ENCODE results near the gene ARID1A.

Gene ARID1A

GRCh38 chr1:26775666-26776065 is 79.9 kb downstream of the ARID1A start:
- H3K79me2 ChIP-seq (ENCODE audit: insufficient read depth, low read length), result peaks cover 38% of the 10 kb centered on the region
- H3K4me3 ChIP-seq (ENCODE audit: low read depth in 1 of 2, low read length in 2 of 2), result no peak overlapping the region
- H4K20me1 ChIP-seq (ENCODE audit: insufficient read depth, low read length), result peaks cover 36% of the 10 kb centered on the region

GRCh38 chr1:26779098-26779668 is 83.4 kb downstream of the ARID1A start:
- Histone ChIP-seq H4K20me1 (ENCODE audit: insufficient read depth, low read length) (peaks cover 28% of the 10 kb centered on the region), H3K36me3 (ENCODE audit: insufficient read depth, low read length) (peaks cover 88% of the 10 kb centered on the region)

More at GRCh38 chr1:26775666-26776065, 79.9 kb downstream of the ARID1A start:
- H3K9me3 ChIP-seq (ENCODE audit: insufficient read depth, low read length, severe bottlenecking), result no peaks in the 10 kb centered on the region
- ATAC-seq (ENCODE audit: insufficient read depth, low read depth) (no peak), DNase-seq (no peak)
- no peak overlapping the region for H2AFZ ChIP-seq (ENCODE audit: low read depth, low read length)
- peaks cover 99% of the 10 kb centered on the region for H3K36me3 ChIP-seq (ENCODE audit: insufficient read depth, low read length)
- TF ChIP-seq EZH2 (IDR thresholded peaks at IDR 0.05; ENCODE audit: borderline replicate concordance, low read depth, low read length, severe bottlenecking) (no peak), CTCF (IDR thresholded peaks at IDR 0.05; ENCODE audit: borderline replicate concordance, extremely low read depth, low read length, poor library complexity, severe bottlenecking) (no peak)
- H3K9ac ChIP-seq (ENCODE audit: low read depth, low read length), result no peak overlapping the region
- H3K4me1 ChIP-seq (ENCODE audit: insufficient read depth, low read length), result no peaks in the 10 kb centered on the region
- H3K27me3 ChIP-seq (ENCODE audit: insufficient read depth, low read length, poor library complexity), result no peaks in the 10 kb centered on the region
- no peak overlapping the region for H3K4me2 ChIP-seq (ENCODE audit: insufficient read depth, low read length)
- H3K27ac ChIP-seq (ENCODE audit: low read length), result no peak overlapping the region

GRCh38 chr1:26780344-26780957 is 84.6 kb downstream of the ARID1A start:
- DNase-seq (no peak), ATAC-seq (ENCODE audit: insufficient read depth, low read depth) (no peak)
- Histone ChIP-seq H3K27ac (ENCODE audit: low read length) (no peak overlapping the region), H3K79me2 (ENCODE audit: insufficient read depth, low read length) (peaks cover 28% of the 10 kb centered on the region), H3K4me3 (ENCODE audit: low read depth in 1 of 2, low read length in 2 of 2) (no peak overlapping the region), H3K4me2 (ENCODE audit: insufficient read depth, low read length) (no peak overlapping the region), H3K27me3 (ENCODE audit: insufficient read depth, low read length, poor library complexity) (no peaks in the 10 kb centered on the region), H3K36me3 (ENCODE audit: insufficient read depth, low read length) (peaks cover 75% of the 10 kb centered on the region), H3K9ac (ENCODE audit: low read depth, low read length) (no peak overlapping the region), H4K20me1 (ENCODE audit: insufficient read depth, low read length) (peaks cover 24% of the 10 kb centered on the region), H3K9me3 (ENCODE audit: insufficient read depth, low read length, severe bottlenecking) (no peaks in the 10 kb centered on the region), H3K4me1 (ENCODE audit: insufficient read depth, low read length) (peaks cover 16% of the 10 kb centered on the region), H2AFZ (ENCODE audit: low read depth, low read length) (no peak overlapping the region)
- TF ChIP-seq CTCF (IDR thresholded peaks at IDR 0.05; ENCODE audit: borderline replicate concordance, extremely low read depth, low read length, poor library complexity, severe bottlenecking) (no peak), EZH2 (IDR thresholded peaks at IDR 0.05; ENCODE audit: borderline replicate concordance, low read depth, low read length, severe bottlenecking) (no peak)

More at GRCh38 chr1:26779098-26779668, 83.4 kb downstream of the ARID1A start:
- Histone ChIP-seq H3K9ac (ENCODE audit: low read depth, low read length) (no peak overlapping the region), H2AFZ (ENCODE audit: low read depth, low read length) (no peak overlapping the region), H3K9me3 (ENCODE audit: insufficient read depth, low read length, severe bottlenecking) (no peaks in the 10 kb centered on the region), H3K27me3 (ENCODE audit: insufficient read depth, low read length, poor library complexity) (no peaks in the 10 kb centered on the region), H3K4me2 (ENCODE audit: insufficient read depth, low read length) (no peak overlapping the region), H3K4me3 (ENCODE audit: low read depth in 1 of 2, low read length in 2 of 2) (no peak overlapping the region), H3K79me2 (ENCODE audit: insufficient read depth, low read length) (peaks cover 34% of the 10 kb centered on the region), H3K4me1 (ENCODE audit: insufficient read depth, low read length) (peaks cover 3% of the 10 kb centered on the region; the same call in 1 of the 2 replicates), H3K27ac (ENCODE audit: low read length) (no peak overlapping the region)
- ATAC-seq (ENCODE audit: insufficient read depth, low read depth) (no peak), DNase-seq (no peak)
- TF ChIP-seq CTCF (IDR thresholded peaks at IDR 0.05; ENCODE audit: borderline replicate concordance, extremely low read depth, low read length, poor library complexity, severe bottlenecking) (no peak), EZH2 (IDR thresholded peaks at IDR 0.05; ENCODE audit: borderline replicate concordance, low read depth, low read length, severe bottlenecking) (no peak)
